Measurements from ENCODE around the gene CLCN3.

GRCh38 chr4:169765835-169766234 lies 145.5 kb downstream of the CLCN3 start:
- TF ChIP-seq EZH2 (optimal IDR thresholded peaks at IDR 0.05; ENCODE audit: low read depth, low read length), result no peak
- TF ChIP-seq CTCF (IDR thresholded peaks at IDR 0.05; ENCODE audit: low read length), result no peak
- no peak for TF ChIP-seq EZH2phosphoT487 (IDR thresholded peaks at IDR 0.05; ENCODE audit: low read length)
